Urinary bladder (tissue), 4 donors: ENCODE results near the gene DNAJC7. TPM values are rescaled to one million over a fixed set of nuclear protein-coding genes. Genes with fewer than 3 reads are reported as not detected.
"Not testable (repeated sequence)": the region's sequence is repeated elsewhere in the genome, so short reads cannot be mapped to it uniquely, and the experiment has no call there.

Source experiments
- DNase-seq: peaks from one replicate; pipeline ENCODE4 v3.0.0-alpha.2; 2015; ENCODE audit errors: extremely low spot score
- H3K27ac ChIP-seq: one replicate; pipeline ENCODE4 v1.5.1; 2013; ENCODE audit warnings: low read depth, mild to moderate bottlenecking, moderate library complexity
- H3K36me3 ChIP-seq: one replicate; pipeline ENCODE4 v1.6.1; 2013; ENCODE audit warnings: mild to moderate bottlenecking, moderate library complexity; ENCODE audit not compliant: insufficient read depth
- H3K4me1 ChIP-seq: one replicate; pipeline ENCODE4 v1.6.1; 2013; ENCODE audit warnings: mild to moderate bottlenecking, moderate library complexity; ENCODE audit not compliant: insufficient read depth
- H3K4me3 ChIP-seq: one replicate; pipeline ENCODE4 v1.5.1; 2013; ENCODE audit warnings: low read depth, low read length
- WGBS: extraction: QIAGEN DNeasy Blood & Tissue Kit; methylation state at CpG from one replicate; pipeline ENCODE4 v1.1.7; 2013; 5-methylcytosine and 5-hydroxymethylcytosine counted together
- polyA plus RNA-seq: library from polyadenylated mRNA; stranded (reverse); fragments of 200-250 nt; gene quantifications from one replicate; pipeline ENCODE4 v1.2.3, GENCODE V29; 2013
- total RNA-seq: library from RNA; depleted of rRNA; stranded (reverse); fragments of >200 nt; gene quantifications from one replicate; pipeline ENCODE4 v1.2.3, GENCODE V29; 2014
- donor health status: healthy with polysubstance abuse.
- donor health status: healthy.

Gene DNAJC7
- total and polyA plus RNA-seq, 2 donors, result 55.2 to 69.9 TPM

DNA sequence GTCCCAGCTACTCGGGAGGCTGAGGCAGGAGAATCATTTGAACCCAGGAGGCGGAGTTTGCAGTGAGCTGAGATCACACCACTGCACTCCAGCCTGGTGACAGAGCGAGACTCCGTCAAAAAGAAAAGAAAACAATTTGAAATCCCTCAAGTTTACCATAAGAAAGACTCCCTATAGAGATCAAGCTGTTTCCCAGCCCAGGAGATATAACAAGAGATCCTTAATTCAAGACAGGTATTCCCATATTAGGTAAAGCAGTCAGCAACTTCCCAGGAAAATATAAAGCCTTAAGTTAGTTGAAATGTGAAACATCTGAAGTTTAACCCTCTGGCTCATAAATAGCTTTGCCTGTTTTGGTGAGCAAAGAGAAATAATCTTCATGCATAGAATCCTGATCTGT lies 4.9 kb downstream of the DNAJC7 start:
- DNase-seq, H3K4me3 ChIP-seq, H3K36me3 ChIP-seq, H3K27ac ChIP-seq, H3K4me1 ChIP-seq: not testable (repeated sequence)
- 69% methylated on average over 4 of the region's 4 CpGs for WGBS

DNA sequence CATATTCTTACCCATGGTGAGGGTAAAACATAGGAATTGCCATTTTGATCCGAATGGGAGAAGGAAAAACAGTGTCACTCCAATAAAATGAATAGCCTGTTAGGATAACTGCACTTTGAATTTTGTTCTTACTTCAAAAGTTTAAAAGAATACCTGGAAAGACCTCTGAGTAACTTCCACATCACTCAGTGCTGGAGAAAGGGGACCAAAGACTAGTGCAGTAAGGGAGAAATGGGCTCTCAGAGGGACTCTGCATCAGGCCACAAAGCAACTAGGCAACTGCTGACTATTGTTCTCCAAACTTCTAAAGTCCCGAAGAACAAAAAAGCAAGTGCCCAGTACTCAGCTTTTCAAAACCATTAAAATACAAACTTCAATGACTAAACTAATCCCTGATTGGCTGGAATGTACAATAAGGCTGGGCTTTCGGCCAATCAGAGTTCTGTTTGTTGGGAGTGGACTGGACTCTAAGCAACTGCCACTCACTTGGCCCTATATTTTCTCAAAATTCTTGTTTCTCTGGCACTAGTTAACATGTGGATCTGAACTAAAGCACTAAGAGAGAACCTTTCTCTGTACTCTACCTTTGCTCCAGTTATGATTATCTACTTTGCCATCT lies 6.2 kb downstream of the DNAJC7 start:
- no peak for DNase-seq
- H3K27ac ChIP-seq, result no peak overlapping the region
- H3K4me1 ChIP-seq, result no peaks in the 10 kb centered on the region
- H3K4me3 ChIP-seq, result no peak overlapping the region
- no peaks in the 10 kb centered on the region for H3K36me3 ChIP-seq
- WGBS, result 94% methylated on average over 3 of the region's 3 CpGs

DNA sequence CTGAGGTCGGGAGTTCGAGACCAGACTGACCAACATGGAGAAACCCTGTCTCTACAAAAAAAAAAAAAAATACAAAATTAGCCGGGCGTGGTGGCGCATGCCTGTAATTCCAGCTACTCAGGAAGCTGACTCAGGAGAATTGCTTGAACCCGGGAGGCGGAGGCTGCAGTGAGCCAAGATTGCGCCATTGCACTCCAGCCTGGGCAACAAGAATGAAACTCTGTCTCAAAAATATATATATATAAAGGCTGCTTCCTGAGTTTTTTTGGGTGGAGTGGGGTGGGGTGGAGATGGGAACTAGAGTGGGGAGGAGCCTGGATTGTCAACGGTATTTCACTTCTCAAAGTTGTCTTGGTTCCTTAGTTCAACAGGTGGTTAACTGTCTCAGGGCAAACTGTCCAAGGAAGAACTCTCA lies 7.0 kb downstream of the DNAJC7 start:
- H3K4me1 ChIP-seq, H3K36me3 ChIP-seq, H3K27ac ChIP-seq, H3K4me3 ChIP-seq, DNase-seq: not testable (repeated sequence)
- WGBS, result 70% methylated on average over 9 of the region's 9 CpGs

DNA sequence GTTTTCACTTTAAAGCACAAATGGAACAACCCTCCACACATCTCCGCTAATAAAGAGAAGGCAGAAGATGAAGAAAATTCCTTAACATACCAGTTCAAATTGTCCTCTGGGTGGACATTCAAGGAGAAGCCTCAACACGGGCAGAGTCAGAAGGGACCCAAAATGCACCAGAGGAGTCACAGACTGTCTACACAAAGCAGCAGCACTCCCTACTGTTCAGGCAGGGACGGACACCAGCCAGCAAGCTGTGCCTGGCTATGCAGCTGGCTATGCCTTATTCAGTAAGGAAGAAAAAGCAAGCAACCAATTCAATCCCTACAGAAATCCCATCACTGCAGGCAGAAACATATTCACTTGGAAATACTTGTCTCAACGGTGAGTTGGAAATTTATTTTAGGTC lies 8.1 kb downstream of the DNAJC7 start:
- H3K4me3 ChIP-seq, result no peak overlapping the region
- no peak overlapping the region for H3K27ac ChIP-seq
- H3K4me1 ChIP-seq, result no peaks in the 10 kb centered on the region
- WGBS, result 83% methylated on average over 4 of the region's 4 CpGs
- DNase-seq, result no peak
- H3K36me3 ChIP-seq, result no peaks in the 10 kb centered on the region

DNA sequence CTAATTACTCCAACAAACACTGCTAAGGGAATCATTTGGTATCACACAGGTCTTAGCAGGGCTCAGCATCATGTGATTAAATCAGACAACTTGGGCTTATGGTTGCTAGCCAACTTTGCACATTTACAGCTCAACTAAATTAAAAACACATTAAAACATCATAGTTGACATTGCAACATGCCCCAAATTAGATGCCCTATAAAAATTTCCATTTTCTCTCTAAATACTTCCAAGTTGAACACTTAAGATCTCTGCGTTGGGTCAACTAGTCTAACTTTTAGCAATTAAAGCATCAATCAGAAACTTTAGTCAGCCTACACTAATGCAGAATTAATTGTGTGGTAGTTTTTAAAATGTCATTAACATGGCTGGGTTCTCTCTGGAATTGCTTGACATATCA lies 12.1 kb downstream of the DNAJC7 start:
- Histone ChIP-seq H3K27ac (no peak overlapping the region), H3K36me3 (no peaks in the 10 kb centered on the region), H3K4me3 (no peak overlapping the region), H3K4me1 (no peaks in the 10 kb centered on the region)
- WGBS, result 74% methylated on average over 1 of the region's 1 CpG
- no peak for DNase-seq

DNA sequence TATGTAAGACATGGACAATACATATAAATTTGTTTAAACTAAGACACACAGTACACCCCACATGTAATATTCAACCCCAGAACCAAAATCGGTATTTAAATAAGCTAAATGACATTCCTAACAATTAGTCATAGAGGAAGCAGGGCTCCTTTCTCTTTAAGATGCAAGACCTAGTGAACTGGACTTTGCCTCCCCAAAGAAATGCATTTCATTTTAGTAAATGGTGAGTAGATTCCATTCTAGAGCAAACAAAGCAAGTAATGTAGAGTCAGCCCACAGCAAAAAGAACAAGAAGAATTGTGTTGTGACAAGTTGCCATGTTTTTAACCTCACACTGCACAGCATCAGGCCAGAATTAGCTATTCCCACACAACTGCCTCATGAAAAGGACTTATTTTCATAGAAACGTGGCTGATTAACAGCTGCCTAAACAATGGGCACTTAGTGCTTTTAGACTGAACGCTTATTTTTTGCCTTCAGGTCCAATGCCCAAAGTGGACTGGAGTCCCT lies 14.4 kb downstream of the DNAJC7 start:
- 82% methylated on average over 3 of the region's 3 CpGs for WGBS
- DNase-seq, result no peak
- Histone ChIP-seq H3K4me1 (no peaks in the 10 kb centered on the region), H3K27ac (no peak overlapping the region), H3K4me3 (no peak overlapping the region), H3K36me3 (no peaks in the 10 kb centered on the region)

DNA sequence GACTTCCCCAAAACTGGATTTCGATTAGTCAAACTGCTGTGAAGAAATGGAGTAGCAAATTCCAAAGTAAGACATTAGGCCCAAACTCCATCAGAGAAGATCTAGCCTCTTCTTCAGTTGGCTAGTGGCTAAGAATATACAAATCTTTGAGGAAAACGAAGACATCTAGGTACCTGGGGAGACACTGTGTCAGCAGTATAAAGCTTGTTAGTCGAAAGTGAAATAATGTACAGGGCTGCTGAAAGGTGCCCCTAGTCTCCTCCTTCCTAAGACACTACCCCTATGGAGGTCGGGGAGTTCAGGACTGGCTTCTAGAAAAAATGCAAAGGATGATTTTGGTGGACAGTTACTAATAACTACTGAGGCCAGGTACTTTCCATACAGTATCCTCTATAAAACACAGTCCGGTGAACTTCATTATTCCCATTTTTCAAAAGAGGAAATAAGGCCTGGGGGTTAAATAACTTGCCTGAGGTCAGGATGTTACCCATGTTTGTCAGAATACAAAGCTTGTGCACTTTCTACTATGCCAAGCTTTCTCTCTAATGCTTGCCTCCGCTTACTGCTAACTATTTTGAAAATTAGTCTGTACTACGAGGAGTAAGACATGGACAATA lies 15.0 kb downstream of the DNAJC7 start:
- Histone ChIP-seq H3K36me3 (no peaks in the 10 kb centered on the region), H3K4me1 (no peaks in the 10 kb centered on the region), H3K27ac (no peak overlapping the region), H3K4me3 (no peak overlapping the region)
- no peak for DNase-seq
- 88% methylated on average over 7 of the region's 7 CpGs for WGBS

DNA sequence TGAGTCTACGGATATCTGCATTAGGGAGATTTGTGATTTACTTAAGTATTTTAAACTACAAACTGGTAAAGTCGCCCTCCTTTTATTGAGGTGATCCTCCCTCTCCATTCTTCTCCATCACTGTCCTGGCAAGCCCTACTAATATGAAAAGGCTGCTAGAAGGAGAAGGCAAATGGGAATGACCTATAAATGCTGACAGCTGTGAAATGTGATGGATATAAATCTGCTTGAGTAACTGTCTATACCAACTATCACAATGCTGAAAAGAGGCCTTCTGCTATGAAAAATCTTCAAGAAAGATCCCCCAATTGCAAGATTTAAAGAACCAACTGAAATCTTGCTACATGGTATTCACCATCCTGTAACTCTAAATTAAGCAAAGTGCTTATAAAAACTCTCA lies 15.5 kb downstream of the DNAJC7 start:
- Histone ChIP-seq H3K4me1 (no peaks in the 10 kb centered on the region), H3K27ac (no peak overlapping the region), H3K36me3 (no peaks in the 10 kb centered on the region), H3K4me3 (no peak overlapping the region)
- WGBS, result 87% methylated on average over 2 of the region's 2 CpGs
- no peak for DNase-seq

DNA sequence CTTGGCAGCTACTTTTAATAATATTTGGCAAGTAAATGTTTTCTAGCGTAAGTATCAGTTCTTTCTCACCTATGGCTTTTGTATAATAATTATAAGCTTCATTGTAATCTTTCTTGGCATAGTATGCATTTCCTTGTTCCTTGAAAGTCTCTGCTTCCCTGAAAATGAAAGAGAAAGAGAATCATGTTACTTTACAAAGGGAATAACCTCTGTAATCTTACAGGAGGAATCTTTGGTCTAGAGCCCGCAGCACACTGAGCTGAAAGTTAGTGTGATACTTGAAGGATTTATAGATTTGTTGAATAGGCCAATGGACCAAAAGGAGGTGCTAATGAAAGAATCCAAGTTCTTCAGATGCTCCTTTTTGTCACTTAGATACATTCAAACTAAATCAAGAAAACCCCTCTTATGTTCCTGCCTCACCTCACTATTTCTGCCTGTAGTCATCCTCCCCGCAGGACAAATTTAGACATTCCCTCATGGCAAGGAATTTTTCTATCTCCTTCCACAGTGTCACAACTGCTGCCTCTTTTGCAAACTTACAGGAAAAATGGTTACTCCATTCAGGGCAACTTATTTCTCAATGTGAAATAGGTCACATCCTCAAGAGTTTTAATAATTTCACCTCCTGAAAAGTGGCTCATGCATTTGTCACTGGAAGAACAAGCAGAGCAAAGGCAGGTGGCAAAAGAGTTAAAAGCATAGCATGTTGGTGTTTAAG lies 16.7 kb downstream of the DNAJC7 start:
- 91% methylated on average over 3 of the region's 3 CpGs for WGBS
- no peak for DNase-seq
- Histone ChIP-seq H3K27ac (no peak overlapping the region), H3K36me3 (peaks cover 3% of the 10 kb centered on the region), H3K4me3 (no peak overlapping the region), H3K4me1 (no peaks in the 10 kb centered on the region)

DNA sequence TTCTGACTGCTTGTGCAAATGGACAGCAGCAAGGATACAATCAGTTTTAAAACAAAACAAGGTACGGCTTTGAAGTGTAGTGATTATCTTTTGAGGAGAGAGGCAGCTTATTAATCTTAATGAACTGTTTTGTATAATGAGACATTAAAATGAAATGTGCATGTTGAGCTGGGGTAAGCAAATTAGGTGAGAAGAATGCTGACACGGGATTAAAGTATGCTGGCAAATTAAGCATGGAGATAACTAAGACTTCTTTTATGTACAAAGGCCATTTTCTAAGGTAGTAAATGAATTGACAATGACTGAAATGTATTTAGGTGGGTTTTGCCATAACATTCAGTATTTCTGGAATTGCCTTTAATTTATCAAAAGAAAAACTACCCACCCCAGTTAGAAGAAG lies 18.7 kb downstream of the DNAJC7 start:
- Histone ChIP-seq H3K4me3 (no peak overlapping the region), H3K4me1 (no peaks in the 10 kb centered on the region), H3K36me3 (peaks cover 9% of the 10 kb centered on the region), H3K27ac (no peak overlapping the region)
- WGBS, result 42% methylated on average over 2 of the region's 2 CpGs
- no peak for DNase-seq

DNA sequence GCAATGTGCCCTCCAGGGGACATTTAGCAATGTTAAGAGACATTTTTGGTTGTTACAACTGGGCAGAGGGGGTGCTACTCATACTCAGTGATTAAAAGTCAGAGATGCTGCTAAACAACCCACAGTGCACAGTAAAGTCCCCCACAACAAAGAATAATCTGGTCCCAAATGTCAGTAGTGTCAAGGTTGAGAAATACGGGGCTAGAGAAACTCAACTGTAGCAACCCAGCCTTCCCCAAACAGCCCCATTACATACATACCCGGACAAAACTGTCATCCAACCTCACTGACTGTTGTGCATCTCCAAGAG lies 20.4 kb downstream of the DNAJC7 start:
- H3K4me3 ChIP-seq, result no peak overlapping the region
- H3K36me3 ChIP-seq, result peaks cover 9% of the 10 kb centered on the region
- WGBS, result 93% methylated on average over 2 of the region's 2 CpGs
- H3K27ac ChIP-seq, result no peak overlapping the region
- no peak for DNase-seq
- H3K4me1 ChIP-seq, result no peaks in the 10 kb centered on the region

DNA sequence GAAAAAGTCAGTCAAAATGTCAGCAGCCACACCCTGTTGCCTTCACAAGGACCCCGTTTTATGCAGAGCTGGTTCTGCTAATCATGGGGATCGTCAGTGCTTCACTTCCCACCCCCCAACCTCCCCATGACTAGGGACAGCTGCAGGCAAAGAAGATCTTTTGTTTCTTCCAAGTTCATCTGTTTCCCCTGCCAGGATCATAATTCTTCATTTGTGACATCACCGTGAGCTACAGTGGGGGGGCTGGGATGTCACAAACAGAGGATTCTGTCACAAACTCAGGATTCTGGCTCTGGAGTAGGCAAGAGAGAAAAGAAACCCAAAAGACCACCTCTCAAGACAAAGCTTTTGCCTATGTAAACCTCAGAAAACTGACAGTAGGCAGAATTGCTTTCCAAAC lies 24.7 kb downstream of the DNAJC7 start:
- Histone ChIP-seq H3K36me3 (peaks cover 11% of the 10 kb centered on the region), H3K4me3 (no peak overlapping the region), H3K4me1 (no peaks in the 10 kb centered on the region), H3K27ac (no peak overlapping the region)
- 45% methylated on average over 3 of the region's 3 CpGs for WGBS
- no peak for DNase-seq

DNA sequence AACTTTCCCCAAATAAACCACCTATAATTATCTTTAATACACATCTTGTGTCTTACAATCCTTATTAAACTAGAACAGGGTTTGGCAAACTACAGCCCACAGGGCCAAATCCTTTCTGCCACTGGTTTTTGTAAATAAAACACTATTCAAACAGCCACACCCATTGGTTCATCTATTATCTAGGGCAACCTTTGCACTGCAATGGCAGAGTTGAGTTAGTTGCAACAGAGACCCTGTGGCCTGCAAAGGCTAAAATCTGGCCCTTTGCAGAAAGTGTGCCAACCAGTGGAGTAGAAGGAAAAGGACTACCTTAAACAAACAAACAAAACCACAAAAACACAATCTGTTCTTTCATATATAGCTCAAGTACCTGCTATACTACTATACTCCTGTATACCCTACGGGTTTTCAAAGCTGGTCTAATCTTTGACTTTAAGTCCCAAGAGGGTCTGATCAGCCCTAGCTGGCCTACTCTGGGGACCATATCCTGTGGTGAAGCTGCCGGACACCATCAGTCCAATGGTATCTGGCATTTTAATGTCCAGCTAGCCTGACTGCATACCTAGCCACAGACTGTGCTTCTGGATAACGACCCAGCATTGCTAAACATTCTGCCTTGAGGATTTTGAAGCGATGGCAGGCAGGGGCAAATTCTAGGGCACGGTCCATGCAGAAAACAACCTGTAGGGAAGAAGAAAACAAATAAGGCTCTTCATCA lies 27.4 kb downstream of the DNAJC7 start:
- Histone ChIP-seq H3K36me3 (peaks cover 5% of the 10 kb centered on the region), H3K4me1 (no peaks in the 10 kb centered on the region), H3K27ac (no peak overlapping the region), H3K4me3 (no peak overlapping the region)
- WGBS, result 93% methylated on average over 5 of the region's 5 CpGs
- no peak for DNase-seq

DNA sequence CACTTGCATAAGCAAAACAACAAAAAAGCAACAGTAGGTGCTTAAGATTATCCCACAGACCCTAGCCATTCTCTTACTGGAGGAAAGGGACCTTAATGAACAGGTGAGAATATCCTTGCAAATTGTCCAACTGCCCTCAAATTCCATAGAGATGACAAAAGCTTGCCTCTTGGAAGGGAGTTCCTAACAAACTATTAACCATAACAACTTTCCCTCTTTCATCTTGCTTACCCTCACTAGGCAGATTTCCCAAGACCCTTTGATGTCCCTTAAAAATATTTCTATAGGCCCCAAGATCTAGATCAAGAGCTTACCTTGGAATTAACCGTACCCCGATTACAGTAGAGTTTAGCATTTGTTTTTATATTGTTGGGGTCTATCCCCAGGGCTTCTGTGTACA lies 28.8 kb downstream of the DNAJC7 start:
- Histone ChIP-seq H3K36me3 (peaks cover 3% of the 10 kb centered on the region), H3K27ac (no peak overlapping the region), H3K4me3 (no peak overlapping the region), H3K4me1 (no peaks in the 10 kb centered on the region)
- DNase-seq, result no peak
- WGBS, result 79% methylated on average over 2 of the region's 2 CpGs
